Measurements from ENCODE around the gene TMEM253. TPM values are rescaled to one million over a fixed set of nuclear protein-coding genes. Genes with fewer than 3 reads are reported as not detected.

Gene TMEM253
- total RNA-seq, 2 donors from 2014 or later: 0.40 to 0.49 TPM

GRCh38 chr14:21090940-21091663, 9.8 kb upstream of the TMEM253 start:
- no peaks in the 10 kb centered on the region for H3K27me3 ChIP-seq (ENCODE audit: control insufficient read depth, insufficient read depth, low read length, poor library complexity, severe bottlenecking)
- Mint-ChIP-seq H3K27ac (no peak overlapping the region), H3K27me3 (ENCODE audit: insufficient read depth) (peaks cover 9% of the 10 kb centered on the region), H3K4me1 (peaks cover 25% of the 10 kb centered on the region), H3K9me3 (no peaks in the 10 kb centered on the region), H3K4me3 (no peak overlapping the region), H3K36me3 (ENCODE audit: low read depth) (peaks cover 52% of the 10 kb centered on the region)
- peaks cover 62% of the 10 kb centered on the region for H3K36me3 ChIP-seq (ENCODE audit: control insufficient read depth, insufficient read depth, low read length)
- no peak overlapping the region for H3K4me3 ChIP-seq (ENCODE audit: low read length)
- H3K9me3 ChIP-seq (ENCODE audit: control insufficient read depth, low read length): no peaks in the 10 kb centered on the region
- WGBS, 2 experiments (ENCODE audit: insufficient coverage in 1 of 2, insufficient read length in 1 of 2): 96 to 98% methylated on average over 29 to 42 of the region's 45 CpGs
- H3K4me1 ChIP-seq (ENCODE audit: control insufficient read depth, insufficient read depth, low read length): peaks cover 17% of the 10 kb centered on the region
- DNase-seq: no peak
- H3K27ac ChIP-seq (ENCODE audit: low read depth, low read length): no peak overlapping the region
- no peak for TF ChIP-seq CTCF (conservative IDR thresholded peaks at IDR 0.05)
- H3K9ac ChIP-seq (ENCODE audit: extremely low read depth, low read length, poor library complexity, severe bottlenecking): no peak overlapping the region

DNA sequence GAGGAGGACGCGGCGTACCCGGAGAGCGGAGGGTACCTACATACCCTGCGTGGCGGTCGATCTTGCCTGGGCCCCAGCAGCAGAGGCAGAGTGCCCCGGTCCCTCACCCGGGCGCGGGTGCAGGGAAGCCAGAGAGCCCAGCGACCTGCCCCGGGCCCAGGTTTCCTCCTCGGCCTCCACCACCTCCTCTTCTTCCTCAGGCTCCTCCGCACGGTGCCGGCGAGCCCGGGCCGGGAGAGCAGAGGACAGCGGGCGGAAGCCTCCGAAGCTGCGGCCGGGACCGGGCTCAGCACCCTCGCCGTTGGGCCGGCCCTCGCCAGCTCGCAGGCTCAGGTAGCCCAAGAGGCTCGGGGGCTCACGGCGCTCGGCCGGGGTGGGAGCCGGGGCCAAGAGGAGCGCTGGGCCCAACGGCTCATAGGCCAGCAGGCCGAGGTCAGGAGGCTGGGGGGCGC, 9.0 kb upstream of the TMEM253 start:
- Histone ChIP-seq H3K4me3 (ENCODE audit: low read length) (no peak overlapping the region), H3K36me3 (ENCODE audit: control insufficient read depth, insufficient read depth, low read length) (peaks cover 54% of the 10 kb centered on the region), H3K9ac (ENCODE audit: extremely low read depth, low read length, poor library complexity, severe bottlenecking) (no peak overlapping the region), H3K9me3 (ENCODE audit: control insufficient read depth, low read length) (no peaks in the 10 kb centered on the region), H3K27me3 (ENCODE audit: control insufficient read depth, insufficient read depth, low read length, poor library complexity, severe bottlenecking) (no peaks in the 10 kb centered on the region), H3K4me1 (ENCODE audit: control insufficient read depth, insufficient read depth, low read length) (peaks cover 17% of the 10 kb centered on the region), H3K27ac (ENCODE audit: low read depth, low read length) (no peak overlapping the region)
- H3K27me3 Mint-ChIP-seq (ENCODE audit: insufficient read depth): peaks cover 10% of the 10 kb centered on the region
- no peak overlapping the region for H3K4me3 Mint-ChIP-seq
- H3K9me3 Mint-ChIP-seq: no peaks in the 10 kb centered on the region
- WGBS, 2 experiments (ENCODE audit: insufficient coverage in 1 of 2, insufficient read length in 1 of 2): 95% methylated on average over 25 to 42 of the region's 42 CpGs
- H3K36me3 Mint-ChIP-seq (ENCODE audit: low read depth): peaks cover 46% of the 10 kb centered on the region
- H3K27ac Mint-ChIP-seq: no peak overlapping the region
- H3K4me1 Mint-ChIP-seq: peaks cover 29% of the 10 kb centered on the region
- TF ChIP-seq CTCF (conservative IDR thresholded peaks at IDR 0.05): no peak
- DNase-seq: no peak

- H3K4me1 Mint-ChIP-seq: peaks cover 35% of the 10 kb centered on the region
- Histone ChIP-seq H3K9me3 (ENCODE audit: control insufficient read depth, low read length) (no peaks in the 10 kb centered on the region), H3K9ac (ENCODE audit: extremely low read depth, low read length, poor library complexity, severe bottlenecking) (no peak overlapping the region), H3K27me3 (ENCODE audit: control insufficient read depth, insufficient read depth, low read length, poor library complexity, severe bottlenecking) (no peaks in the 10 kb centered on the region), H3K36me3 (ENCODE audit: control insufficient read depth, insufficient read depth, low read length) (peaks cover 49% of the 10 kb centered on the region), H3K27ac (ENCODE audit: low read depth, low read length) (no peak overlapping the region), H3K4me3 (ENCODE audit: low read length) (no peak overlapping the region), H3K4me1 (ENCODE audit: control insufficient read depth, insufficient read depth, low read length) (peaks cover 17% of the 10 kb centered on the region)
- H3K27ac Mint-ChIP-seq: peak overlapping the region; percentile 79
- peak overlapping the region; percentile 54 for H3K4me3 Mint-ChIP-seq
- no peaks in the 10 kb centered on the region for H3K9me3 Mint-ChIP-seq
- H3K36me3 Mint-ChIP-seq (ENCODE audit: low read depth): peaks cover 42% of the 10 kb centered on the region
- peaks cover 16% of the 10 kb centered on the region for H3K27me3 Mint-ChIP-seq (ENCODE audit: insufficient read depth)
- WGBS, 2 experiments (ENCODE audit: insufficient coverage in 1 of 2, insufficient read length in 1 of 2): 74 to 98% methylated on average over 17 to 59 of the region's 59 CpGs
- DNase-seq: peak; percentile 96
- peak; percentile 100 for TF ChIP-seq CTCF (conservative IDR thresholded peaks at IDR 0.05)
Observed at GRCh38 chr14:21092273-21093011, 8.4 kb upstream of the TMEM253 start.

Data from endodermal cell (in vitro differentiated cells).